ENCODE measurements around the gene NAPB.
"Not testable (repeated sequence)": the region's sequence is repeated elsewhere in the genome, so short reads cannot be mapped to it uniquely, and the experiment has no call there.

NAPB gene

DNA sequence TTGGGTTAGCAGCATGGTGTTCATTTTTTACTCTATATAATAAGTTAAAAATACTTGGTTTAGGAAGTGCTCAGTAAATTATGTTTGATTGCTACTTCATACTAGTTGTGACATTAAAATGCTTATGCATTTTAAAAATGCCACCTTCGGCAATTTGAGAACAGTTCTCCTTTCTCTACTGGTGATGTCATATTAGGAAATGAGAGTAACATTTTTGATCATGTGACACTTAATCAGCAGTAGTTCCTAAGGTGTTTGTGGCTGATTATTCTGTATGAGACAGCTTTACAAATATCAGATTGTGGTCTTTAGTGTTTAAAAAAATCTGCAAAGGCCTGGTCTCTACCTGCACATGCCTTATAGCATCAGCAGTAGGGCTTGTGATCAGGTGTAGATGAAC lies 54.9 kb downstream of the NAPB start:
- DNase-seq: no peak

GRCh38 chr20:23365390-23366165 lies 55.7 kb downstream of the NAPB start:
- DNase-seq: no peak

- DNase-seq: no peak
Measured at GRCh38 chr20:23363257-23363649, 58.0 kb downstream of the NAPB start.

DNA sequence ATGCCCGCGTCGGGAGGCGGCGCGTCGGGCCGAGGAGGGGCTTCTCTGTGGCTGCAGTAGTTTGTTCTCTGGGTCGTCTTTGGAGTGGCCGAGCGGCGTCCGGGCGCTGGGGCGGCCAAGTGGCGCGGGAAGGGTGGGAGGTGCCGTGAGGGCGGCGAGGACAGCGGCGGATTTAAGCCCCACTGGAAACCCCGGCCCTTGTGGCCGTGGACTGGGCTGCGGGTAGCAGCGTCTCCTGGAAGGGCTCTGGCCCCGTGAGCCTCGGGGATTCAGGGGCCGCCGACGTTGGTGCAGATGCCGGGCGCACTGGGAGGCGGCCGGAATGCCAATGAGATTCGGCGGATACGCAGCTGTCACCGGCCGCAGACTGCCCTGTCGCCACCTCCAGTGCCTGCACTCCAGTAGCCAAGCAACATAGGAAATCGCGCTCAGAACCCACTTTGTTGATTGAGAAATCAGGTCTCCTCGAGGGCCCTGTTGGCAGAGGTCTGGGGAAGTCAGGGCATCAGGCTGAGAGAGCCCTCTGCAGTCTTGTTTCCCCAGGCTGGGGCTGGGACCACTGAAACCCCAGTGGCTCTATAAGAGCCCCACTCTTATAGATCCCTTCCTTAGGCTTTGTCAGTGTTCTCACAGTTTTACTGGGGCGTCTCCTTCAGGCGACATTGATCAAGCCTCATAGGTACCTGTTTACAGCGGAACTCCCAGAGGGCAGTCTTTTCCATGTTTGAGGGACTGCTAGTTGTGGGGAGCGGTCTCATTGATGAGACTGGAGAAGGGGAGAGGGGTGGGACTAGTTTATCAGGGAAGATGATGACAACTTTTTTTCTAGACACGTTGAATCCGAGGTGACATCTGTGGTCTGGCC lies 58.7 kb downstream of the NAPB start:
- DNase-seq: no peak

GRCh38 chr20:23361476-23362391 lies 59.6 kb downstream of the NAPB start, which contains the start of gene GZF1:
GZF1 (plus strand) TSS chr20:23362182; CDS start chr20:23364384, 2,202 bp downstream.
- DNase-seq: peak; percentile 67 to 88

- peak in 1 of 2 experiments; percentile 8 for DNase-seq
Measured at GRCh38 chr20:23361119-23361475, 60.2 kb downstream of the NAPB start.

GRCh38 chr20:23360531-23360930 lies 60.8 kb downstream of the NAPB start:
- DNase-seq: no peak

- no peak for DNase-seq
Measured at GRCh38 chr20:23358923-23359593, 62.2 kb downstream of the NAPB start.

GRCh38 chr20:23358563-23358906 lies 62.8 kb downstream of the NAPB start:
- no peak for DNase-seq

DNA sequence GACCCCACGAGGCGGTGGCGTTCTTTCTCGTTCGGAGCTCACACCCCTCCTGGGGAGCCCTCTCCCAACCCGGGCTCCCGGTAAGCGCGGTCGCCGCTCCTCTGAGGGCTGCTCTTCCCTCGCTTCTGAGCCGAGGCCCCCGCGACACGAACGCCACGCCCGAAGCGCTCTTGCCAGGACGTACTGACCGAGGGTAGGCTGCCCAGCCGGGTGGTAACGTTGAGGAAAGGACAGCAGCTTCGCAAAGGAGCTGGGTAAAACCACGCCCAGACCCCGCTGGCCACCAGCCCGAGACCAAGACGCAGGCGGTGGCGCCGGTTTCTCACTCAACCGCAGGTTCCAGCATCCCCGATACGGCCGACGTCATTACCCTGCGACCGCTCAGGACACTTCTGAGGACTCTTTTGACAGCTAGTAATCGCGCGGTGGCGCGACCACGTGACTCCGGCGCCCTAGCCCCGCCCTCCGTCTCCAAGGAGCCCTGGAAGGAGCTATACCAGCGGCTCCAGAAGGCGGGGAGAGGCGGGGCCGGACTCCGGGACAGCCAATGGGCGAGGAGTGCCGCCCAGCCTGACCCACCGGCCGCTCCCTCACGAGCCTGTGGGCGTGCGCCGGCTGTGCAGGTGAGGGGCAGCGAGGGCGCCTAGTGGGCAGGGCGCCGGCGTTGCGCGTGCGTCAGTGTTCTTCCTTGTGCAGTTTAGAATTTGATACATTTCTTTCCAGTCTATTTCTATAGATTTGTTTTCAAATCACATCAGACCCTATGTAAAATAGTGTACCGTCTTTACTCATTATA lies 63.3 kb downstream of the NAPB start:
- DNase-seq: peak; percentile 99

- DNase-seq: no peak
Measured at GRCh38 chr20:23356203-23356602, 65.1 kb downstream of the NAPB start.

GRCh38 chr20:23350904-23351838 lies 70.1 kb downstream of the NAPB start:
- no peak for DNase-seq

DNA sequence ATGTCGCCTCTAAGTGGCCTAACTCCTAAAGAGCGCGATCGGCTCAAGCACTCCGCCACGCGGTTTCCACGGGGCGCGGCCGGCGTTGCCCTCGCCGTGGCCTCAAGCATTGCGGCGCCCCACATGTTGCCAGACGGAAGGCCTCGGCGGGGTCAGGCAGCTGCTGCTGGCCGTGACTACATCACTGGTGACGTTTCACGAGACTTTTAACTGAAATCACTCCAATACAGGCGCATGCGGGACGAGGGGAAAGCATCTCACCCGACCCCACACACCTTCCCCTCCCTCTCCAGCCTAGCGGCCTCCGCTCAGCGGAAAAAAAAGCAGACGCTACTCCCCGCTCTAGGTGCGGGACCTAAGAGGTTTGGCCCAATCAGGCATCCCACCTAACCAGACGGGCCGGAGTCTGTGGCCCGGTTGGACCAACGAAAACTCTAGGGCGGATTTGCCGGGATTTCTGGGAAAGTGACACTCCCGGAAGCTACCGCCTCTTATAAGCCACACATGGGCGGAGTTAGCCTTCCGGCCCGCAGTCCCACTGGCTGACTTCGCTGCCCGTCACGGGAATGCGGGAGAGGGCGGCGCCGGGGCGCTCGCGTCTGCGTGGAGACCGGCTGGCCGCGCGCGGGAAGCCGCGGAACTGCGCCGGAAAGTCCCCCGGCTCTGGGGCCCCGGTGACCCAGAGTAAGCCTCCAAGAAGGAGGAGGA lies 70.9 kb downstream of the NAPB start, which contains the start of gene NXT1:
NXT1 (plus strand) TSS at position 596 of the 708 bp plus-strand sequence. CDS start 3,251 bp downstream, outside the sequence.
- peak; percentile 88 to 97 for DNase-seq

GRCh38 chr20:23349338-23350195 lies 71.7 kb downstream of the NAPB start:
- peak in 1 of 2 experiments; percentile 43 for DNase-seq

DNA sequence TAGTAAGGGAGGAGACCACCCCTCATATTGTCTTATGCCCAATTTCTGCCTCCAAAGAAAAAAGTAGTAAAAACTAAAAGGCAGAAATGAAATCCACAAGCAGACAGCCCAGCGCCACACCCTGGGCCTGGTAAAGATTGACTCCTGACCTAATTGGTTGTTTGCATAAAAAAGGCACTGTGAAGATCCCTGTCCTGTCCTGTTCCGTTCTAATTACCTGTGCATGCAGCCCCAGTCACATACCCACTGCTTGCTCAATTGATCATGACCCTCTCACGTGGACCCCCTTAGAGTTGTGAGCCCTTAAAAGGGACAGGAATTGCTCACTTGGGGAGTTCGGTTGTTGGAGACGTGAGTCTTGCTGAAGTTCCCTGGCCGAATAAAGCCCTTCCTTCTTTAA lies 72.8 kb downstream of the NAPB start:
- not testable (repeated sequence) for DNase-seq

GRCh38 chr20:23347791-23348190 lies 73.5 kb downstream of the NAPB start:
- no peak for DNase-seq

DNA sequence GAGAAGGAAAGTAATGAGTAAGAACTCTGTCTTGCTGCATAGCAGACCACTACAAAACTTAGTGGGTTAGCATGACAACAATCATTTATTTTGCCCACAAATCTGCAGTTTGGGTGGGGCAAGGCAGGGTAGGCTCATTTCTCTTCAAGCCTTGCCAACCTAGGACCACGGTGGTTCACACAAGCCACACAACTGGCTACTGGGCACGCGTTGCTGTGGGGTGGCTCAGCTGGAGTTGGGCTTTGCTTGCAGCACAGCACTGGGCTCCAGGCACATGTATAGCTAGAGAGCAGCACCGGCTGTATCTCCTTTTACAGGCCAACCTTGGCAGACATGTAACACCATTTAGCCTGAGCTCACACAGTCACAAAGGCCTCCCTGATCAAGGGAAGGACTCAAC lies 75.3 kb downstream of the NAPB start:
- DNase-seq: no peak

DNA sequence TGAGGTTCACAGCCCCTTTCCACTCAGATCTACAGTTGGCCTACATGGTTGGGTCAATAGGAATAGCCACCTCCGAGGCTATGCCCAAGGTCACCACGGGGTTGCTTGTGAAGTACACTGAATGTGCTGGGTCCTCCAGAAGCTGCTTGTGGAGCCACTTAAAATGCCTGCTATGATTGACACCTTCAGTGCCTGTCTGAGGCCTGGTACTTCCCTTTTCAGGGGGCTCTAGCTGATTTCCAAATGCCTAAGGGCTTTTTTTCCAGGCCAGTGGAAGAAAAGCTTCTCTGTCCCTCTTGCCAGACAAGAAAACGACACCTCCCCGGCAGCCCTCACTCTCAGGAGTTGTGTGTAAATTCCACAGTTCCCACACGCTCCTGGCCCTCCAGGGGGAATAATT lies 77.0 kb downstream of the NAPB start:
- no peak for DNase-seq

DNA sequence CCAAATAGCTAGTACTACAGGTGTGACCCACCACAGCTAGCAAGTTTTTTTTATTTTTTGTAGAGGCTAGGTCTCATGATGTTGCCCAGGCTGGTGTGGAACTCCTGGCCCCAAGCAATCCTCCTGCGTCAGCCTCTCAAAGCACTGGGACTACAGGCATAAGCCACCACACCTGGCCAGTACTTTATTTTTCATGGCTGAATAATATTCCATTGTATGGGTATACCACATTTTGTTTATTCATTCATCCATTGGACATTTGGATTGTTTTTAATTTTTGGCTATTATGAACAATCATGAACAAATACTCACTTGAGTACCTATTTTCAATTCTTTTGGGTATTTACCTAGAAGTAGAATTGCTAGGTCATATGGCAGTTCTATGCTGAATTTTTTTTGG lies 77.7 kb downstream of the NAPB start:
- no peak for DNase-seq
